ENCODE results near the gene PEX7.
"Not testable (repeated sequence)": the region's sequence is repeated elsewhere in the genome, so short reads cannot be mapped to it uniquely, and the experiment has no call there.

PEX7 gene

DNA sequence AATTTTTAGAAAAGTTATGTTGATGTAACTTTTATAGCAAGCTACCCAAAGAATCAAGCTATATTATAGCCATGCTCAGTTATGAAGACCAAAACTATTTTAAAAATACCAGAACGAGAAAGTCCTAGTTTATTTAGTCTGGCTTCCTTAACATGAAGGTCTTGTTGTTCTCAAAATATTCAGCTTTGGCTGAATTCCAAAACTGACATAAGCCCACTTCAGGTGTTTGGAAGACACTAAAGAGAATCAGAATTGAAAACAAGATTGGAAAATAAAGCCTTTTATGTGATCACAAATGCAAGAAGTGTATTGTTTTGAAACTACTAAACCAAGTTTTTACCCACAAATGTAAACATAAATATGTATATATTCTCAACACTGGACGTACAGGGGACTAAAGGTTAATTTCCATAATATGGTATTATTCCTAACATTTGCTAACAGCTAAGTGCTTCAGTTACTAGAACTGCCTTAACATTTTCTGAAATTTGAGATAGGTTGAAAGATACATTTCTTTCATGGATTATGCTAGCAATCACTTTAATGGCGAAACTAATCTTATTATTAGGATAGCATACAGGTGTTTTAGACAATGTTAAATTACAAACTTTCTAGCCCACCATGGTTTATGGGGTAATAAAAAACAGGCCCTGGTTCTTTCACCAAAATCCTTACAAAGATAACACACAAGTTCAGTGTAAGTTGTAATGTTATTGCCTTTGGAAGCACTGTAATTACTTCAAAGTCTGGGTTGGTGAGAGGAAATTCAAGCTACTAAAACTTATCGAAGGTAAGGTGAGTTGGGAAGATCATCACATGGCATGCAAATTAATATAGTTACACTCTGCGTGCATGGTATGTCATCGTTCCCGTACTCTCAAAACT lies 31.7 kb upstream of the PEX7 start:
- DNase-seq, result no peak

DNA sequence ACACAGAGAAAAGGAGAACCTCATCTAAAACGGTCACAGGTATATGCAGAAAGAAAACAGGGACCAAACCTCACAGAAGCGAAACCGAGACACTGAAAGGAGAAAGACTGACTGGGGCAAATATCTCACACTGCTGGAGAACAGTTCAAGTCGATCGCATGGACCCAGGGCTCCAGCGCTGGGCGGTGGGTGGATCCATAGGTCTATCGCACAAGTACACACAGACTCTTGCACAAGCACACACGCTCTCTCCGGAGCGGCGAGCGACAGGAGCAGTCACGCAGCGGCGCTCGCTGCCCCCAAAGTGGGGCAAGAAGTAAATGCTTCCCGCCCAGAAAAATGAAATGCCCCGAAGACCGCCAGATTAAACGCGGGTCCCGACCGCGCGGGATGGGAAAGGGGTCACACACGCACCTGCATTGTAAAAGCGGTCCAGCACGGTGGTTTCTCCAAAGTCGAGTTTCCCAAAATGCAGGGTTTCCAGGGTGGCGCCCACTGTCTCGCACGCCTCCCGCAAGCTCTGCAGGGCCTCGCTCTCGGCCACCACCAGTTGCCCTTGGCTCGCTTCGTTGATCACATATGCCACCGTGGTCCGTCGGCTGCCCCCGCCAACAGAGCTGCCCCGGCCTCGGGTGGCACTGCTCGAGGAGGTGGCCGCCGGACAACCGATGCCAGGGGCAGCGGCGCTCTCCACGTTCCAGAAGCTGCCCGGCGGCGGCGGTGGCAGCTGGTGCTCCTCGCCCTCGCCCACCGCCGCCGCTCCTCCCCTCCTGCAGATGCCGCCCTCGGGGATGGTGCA lies 30.9 kb upstream of the PEX7 start:
- DNase-seq, result peak; percentile 55 to 57

DNA sequence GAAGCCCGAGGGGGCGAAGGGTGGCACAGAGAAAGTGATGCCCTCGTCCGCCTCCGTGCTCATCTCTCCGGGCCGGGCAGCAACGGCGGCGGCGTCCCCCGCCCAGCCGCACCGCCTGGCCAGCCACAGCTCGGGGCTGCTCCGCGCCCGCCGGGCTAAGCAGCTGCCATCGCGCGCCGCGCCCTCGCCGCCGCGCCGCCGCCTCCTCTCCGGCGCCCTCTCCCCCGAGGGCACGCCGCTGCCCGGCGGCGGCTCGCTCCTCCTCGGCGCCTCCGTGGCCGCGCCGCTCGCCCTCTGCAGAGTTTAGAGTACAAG lies 30.3 kb upstream of the PEX7 start:
- DNase-seq, result peak in 1 of 2 donors; percentile 31

DNA sequence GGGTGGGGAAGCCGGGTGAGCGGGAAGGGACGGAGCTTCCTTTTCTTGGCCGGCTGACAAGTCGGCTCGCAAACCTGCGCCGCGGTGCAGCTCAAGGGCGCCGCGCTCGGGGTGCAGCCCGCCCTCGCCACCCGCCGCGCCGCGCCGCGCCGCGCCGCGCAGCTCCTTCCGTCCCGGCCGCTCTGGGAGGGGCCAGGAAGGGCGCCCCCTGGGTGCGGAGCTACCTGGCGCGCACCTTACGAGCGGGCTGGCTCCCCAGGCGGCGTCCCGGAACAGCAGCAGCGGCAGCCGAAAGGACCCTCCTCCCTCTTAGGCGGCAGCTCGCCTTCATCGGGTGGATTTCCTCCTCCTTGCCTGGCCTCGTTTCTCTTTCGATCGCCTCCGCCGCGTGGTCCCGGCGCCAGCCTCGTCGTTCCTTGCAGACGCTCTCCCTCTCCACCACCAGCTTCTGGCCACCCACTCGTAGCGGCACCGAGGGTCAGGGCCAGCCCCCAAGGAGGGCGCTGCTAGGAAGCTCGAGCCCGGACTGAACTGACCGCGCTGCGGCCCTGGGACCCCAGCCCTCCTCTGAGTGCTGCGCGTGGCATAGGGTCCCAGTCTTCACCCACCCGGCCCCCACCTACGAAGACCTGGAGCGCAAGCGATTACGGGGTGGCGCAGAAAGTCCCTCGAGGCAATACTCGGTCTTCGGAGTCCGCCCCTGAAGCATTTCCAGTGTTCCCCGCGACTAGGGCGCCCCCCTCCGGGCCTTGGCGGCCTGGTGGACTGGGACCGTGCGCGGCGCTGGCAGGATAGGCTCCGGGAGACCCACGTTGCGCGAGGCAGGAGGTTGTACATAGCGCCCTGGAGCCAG lies 29.8 kb upstream of the PEX7 start, which contains the start of gene MAP3K5:
MAP3K5 (minus strand) TSS at position 68 of the 853 bp plus-strand sequence. CDS start 320 bp downstream, outside the sequence.
- peak; percentile 93 to 94 for DNase-seq

DNA sequence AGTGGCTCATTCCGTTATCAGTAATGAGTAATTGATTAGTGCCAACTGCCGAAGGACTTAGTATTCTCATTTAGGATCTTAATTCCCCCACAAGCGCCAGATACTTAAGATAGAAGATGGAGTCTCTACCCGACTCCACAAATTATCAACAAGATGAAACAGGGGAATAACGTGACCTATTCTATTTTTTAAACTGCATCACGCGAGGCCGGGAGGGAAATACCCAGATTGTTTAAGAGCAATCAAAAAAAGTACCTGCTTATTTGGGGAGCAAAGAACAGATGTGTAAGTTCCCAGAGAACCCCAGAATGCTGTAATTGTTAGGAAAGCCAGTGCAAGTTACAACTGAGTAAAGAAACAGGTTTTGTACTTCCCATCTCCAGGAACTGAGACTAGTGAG lies 29.0 kb upstream of the PEX7 start:
- peak; percentile 29 to 50 for DNase-seq

DNA sequence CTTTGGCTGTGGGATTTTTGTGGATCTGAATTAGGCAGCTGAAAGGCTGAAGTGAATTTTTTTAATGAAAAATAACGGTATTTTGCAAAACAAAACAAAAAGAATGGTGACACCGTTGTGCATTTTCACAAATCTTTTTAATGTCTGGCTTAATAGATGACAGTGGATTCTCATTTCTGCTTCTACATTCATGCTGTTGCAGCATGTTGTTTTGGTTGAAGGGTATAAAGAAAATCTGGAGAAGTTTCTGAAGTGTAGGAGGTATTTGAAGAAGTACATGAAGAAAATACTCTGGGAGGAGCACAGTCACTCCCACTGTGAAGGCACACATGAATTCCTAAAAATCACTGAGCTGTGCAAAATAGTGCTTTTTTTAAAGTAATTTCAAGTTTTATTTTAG lies 27.0 kb upstream of the PEX7 start:
- DNase-seq, result no peak

DNA sequence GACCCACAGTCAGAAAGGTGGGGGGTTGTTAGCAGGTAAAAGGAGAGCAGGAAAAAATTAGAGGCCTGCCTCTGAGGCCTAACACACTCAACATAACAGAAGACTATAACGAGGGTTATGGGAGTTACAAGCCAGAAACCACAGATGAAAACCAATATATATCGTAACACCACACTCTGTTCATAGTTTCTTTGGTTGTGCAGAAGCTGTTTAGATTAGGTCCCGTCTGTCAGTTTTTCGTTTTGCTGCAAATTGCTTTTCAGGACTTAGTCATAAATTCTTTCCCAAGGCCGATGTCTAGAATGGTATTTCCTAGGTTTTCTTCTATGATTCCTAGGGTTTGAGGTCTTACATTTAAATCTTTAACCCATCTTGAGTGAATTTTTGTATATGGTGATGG lies 26.4 kb upstream of the PEX7 start:
- DNase-seq, result no peak

DNA sequence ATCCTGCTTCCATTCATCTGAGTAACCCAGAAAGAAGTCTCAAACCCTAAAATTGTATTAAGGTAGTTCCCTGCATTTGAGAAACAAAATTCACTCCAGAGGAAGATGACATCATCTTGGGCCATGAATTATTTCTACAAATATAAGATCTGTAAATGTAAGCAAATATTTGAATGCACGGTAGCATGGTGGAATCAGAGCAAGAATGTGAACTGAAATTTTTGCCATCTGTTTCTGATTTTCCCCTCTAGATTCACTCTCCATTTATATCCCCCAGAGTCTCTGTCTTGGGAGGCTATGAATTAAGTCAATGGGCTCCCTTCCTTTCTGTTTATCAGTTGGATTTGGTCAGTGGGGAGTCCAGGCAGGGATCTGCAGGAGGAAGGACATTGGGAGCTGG lies 24.3 kb upstream of the PEX7 start:
- DNase-seq, result no peak

DNA sequence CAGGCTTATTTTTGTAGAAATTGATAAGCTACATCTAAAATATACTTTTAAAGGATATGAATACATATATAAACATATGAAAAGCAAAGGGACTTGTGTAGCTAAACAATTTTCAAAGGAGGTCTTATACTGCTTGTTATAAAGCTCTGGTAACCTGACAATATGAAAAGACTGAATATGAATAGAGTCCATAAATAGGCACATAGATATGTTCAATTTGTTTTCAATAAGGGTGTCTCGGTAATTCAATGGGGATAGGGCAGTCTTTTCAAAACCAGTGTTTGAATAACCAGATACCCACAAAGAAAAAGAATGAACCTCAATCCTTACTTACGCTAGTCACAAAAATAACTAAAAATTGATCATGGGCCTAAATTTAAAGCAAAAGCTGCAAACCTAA lies 20.8 kb upstream of the PEX7 start:
- no peak for DNase-seq

DNA sequence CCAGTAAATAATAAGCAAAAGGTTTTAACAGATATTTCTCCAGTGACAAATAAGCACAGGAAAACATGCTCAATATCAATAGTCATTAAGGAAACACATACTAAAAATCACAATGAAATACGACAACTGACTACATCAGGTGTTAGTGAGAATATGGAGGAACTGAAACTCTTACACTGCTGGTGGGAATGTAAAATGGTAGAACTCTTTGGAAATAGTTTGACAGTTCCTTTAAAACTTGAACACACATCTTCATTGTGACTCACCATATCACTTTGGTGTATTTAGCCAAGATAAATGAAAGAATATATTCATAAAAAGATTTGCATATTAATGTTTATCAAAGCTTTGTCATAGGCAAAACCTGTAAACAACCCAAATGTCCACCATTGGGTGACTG lies 18.8 kb upstream of the PEX7 start:
- no peak for DNase-seq

DNA sequence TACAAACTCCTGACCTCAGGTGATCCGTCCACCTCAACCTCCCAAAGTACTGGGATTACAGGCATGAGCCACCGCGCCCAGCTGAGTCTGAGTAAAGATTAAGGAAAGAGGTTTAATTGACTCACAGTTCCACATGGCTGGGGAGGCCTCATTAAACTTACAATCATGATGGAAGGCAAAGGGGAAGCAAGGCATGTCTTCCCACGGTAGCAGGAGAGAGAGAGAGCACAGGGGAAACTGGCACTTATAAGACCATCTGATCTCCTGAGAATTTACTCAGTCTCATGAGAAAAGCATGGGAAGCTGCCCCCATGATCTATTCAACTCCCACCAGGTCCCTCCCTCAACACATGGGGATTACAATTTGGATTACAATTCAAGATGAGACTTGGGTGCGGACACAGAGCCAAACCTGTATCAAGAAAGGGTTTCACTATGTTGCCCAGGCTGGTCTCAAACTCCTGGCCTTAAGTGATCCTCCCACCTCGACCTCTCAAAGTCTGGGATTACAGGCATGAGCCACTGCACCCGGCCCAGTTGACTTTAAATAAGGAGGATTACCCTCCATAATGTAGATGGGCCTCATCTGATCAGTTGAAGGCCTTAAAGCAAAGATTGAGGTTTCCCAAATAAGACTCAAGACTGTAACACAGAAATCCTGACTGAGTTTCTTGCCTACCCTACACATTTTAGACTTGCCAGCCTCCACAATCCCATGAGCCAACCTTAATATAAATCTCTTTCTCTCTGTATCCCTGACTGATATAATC lies 13.1 kb upstream of the PEX7 start:
- DNase-seq, result no peak

DNA sequence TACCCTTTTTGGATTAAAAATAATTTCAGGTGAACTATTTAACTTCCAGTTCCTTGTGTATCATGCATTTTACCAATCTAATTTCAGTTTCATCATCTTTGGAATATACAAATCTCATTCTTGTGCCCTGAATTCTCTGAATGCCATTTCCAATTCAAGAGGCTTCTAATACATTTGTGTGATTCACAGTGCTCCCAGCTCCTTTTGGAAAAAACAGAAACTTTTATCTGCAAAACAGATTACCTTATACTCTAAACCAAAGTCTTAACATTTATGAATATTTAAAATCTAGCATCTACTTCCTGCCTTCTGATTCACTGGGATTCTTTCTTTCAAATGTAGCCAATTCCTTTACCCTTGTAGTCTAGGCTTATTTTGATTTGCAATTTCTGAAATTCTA lies 11.1 kb upstream of the PEX7 start:
- no peak for DNase-seq

DNA sequence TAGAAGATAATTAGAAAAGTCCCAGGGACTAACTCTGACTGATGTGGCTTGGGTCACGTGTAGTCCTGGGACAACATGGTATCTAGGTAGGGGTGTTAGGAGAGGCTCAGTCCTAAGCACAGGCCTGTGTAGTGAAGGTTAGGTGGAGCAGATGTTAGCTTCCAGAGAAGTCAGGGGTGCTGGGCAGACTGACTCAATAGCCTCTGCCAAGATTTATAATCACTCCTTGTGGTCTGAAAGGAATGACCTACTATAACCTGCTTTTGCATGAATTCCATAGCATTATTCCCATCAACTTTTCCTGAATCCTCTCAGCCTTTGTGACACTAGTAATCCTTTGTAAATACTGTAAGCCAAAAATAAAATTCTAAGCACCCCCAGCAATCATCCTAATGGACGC lies 10.2 kb upstream of the PEX7 start:
- no peak for DNase-seq

DNA sequence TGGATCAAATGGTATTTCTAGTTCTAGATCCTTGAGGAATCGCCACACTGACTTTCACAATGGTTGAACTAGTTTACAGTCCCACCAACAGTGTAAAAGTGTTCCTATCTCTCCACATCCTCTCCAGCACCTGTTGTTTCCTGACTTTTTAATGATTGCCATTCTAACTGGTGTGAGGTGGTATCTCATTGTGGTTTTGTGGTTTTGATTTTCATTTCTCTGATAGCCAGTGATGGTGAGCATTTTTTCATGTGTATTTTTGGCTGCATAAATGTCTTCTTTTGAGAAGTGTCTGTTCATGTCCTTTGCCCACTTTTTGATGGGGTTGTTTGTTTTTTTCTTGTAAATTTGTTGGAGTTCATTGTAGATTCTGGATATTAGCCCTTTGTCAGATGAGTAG lies 6.8 kb upstream of the PEX7 start:
- not testable (repeated sequence) for DNase-seq

DNA sequence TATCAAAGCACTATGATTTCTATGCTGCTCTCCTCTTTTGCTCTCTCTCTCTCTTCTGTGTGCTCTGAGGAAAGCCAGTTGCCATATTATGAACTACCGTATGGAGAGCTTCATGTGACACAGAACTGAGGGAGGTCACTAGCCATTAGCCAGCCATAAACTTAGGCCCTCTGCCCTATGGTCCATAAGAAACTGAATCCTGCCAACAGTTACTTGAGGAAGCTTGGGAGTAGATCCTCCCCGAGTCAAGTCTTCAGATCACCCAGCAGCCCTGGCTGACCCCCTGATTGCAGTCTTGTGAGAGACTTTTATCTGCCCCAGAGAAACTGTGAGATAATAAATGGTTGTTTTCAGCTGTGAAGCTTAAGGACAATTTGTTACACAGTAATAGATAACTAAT lies 5.7 kb upstream of the PEX7 start:
- no peak for DNase-seq

DNA sequence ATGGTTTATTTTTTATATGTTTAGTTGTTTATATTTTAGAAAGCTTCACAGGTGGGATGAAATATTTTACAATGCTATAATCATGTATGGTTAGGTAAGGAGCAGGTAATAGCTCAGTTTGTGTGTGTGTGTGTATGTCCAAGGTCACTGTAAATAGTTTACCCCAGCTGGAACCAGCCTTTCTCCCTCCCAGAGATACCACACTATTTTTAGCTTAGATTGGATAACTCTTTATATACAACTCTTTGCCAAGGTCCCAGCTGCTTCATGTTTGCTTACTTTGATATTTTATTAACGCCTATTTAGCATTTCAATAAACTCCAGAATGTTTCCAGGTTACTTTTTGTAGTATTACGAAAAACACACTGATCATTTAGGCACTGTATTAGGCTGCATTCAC lies 1.8 kb upstream of the PEX7 start:
- DNase-seq, result no peak

DNA sequence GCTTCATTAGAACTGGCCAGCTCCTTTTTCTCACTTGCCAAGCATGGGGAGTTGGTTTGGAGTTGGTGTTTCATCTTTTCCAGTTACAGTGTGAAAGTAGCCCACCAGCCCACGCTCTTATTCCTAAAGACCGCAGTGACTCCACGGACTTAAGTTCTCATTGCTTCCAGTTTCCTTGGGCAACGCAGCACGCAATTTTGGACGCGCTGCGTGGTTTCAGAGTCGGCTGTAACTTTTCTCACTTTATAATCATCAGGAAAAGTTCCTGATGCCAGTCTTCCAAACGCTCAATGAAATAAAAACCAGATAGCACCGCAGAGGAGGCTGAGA lies 381 bp upstream of the PEX7 start:
- DNase-seq, result no peak

DNA sequence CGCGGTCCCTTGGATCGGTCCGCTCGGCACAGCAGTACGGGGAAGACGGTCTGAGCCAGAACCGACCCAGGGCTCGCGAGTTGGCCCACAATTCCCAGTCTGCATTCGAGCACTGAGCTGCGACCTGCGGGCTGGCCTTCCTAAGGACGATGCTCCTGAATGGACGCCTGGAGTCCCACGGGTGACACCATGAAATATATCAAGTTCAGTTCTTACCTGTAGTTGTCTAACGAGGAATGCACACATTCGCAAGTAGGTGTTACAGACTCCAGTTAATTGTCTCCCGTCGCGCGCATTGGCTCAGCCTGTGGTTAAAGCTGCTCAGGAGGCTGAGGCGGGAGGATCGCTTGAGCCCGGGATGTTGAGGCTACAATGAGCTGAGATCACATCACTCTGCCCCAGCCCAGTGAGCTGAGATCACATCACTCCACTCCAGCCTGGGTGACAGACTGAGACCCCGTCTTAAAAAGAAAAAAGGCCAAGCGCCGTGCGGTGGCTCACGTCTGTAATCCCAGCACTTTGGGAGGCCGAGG lies 802 bp downstream of the PEX7 start:
- DNase-seq, result no peak

DNA sequence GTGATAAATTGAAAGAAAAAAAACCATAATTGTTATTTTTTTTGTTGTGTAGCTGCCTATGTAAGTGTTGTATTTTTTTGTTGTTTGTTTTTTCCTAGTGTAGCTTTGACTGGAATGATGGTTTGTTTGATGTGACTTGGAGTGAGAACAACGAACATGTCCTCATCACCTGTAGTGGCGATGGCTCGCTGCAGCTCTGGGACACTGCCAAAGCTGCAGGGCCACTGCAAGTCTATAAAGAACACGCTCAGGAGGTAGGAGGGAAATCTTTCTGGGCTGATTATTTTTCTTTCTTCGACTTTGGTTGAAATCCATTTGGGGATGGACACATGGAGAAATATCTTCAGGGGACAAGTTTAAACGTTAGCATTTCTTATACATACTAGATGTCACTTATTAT lies 3.8 kb downstream of the PEX7 start:
- DNase-seq, result no peak

DNA sequence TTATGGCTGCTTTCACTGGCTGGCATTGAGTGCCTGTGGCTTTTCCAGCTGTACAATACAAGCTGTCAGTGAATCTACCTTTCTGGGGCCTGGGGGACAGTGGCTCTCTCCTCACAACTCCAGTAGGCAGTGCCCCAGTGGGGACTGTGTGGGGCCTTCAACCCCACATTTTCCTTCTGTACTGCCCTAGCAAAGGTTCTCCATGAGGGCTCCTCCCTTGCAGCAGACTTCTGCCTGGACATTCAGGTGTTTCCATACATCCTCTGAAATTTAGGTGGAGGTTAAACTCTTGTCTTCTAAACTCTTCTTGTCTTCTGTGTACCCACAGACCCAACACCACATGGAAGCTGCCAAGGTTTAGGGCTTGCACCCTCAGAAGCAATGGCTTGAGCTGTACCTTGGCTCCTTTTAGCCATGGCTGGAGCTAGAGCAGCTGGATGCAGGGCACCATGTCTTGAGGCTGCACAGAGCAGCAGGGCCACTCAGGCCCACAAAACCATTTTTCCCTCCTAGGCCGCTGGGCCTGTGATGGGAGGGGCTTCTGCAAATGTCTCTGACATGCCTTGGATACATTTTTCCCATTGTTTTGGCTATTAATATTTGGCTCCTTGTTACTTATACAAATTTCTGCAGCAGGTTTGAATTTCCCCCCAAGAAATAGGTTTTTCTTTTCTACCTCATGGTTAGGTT lies 9.6 kb downstream of the PEX7 start:
- no peak for DNase-seq

DNA sequence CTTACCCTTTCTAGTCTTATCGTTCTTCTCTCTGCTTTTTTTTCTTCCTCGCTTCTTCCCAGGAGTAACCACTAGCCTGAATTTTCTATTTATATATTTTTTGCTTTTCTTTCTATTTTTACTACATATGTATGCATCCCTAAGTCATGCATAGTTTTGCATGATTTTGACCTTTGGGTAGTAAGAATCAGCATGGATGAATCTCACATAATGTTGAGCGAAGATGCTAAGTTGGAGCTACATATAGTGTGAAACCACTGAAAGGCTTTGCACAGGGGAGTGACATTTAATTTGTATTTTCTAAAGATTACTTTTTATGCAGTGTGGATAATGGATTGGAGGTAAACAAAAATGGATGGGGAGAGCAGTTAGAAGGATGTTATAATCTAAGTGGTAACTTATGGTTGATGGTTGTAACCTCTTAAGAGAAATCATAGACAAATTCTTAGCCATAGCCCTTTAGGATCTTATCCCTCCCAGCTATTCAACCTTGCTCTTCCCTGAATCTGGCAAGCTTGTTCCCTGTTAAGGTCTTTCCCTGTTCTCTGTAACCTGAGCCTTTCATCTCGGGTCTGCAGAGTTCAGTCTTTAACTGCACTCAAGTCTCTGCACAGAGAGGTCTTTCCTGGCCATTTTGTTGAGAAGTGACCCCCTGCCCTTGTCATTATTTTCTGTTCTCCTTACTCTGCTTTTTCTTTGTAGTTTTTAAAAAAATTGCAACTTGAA lies 18.0 kb downstream of the PEX7 start:
- DNase-seq, result no peak

Measured in CD4-positive, alpha-beta T cell treated with Interleukin-4 for 1 hour (primary cell).